CD4-positive, alpha-beta T cell (primary cell): Measurements from ENCODE around the gene LDLRAD2. TPM values are rescaled to one million over a fixed set of nuclear protein-coding genes. Genes with fewer than 3 reads are reported as not detected.
A peak's percentile ranks its signal among the peaks of the same experiment; 100 is the strongest.
"Not testable (repeated sequence)": the region's sequence is repeated elsewhere in the genome, so short reads cannot be mapped to it uniquely, and the experiment has no call there.

Experiments
- ATAC-seq: fragments of 200-7000 bp; cut with Tn5 transposase; one replicate; pipeline ENCODE4 v1.10.0; 2022; ENCODE audit warnings: mild to moderate bottlenecking; ENCODE audit not compliant: poor library complexity
- CTCF ChIA-PET: fragments of 350-600 bp; sonication (Branson Sonifier 250); formaldehyde crosslinking; loops from one replicate; lab custom pipeline; 2021; ENCODE audit warnings: antibody characterized with exemption, inconsistent platforms; lab: Charles Lee
- POLR2A ChIA-PET: fragments of 350-600 bp; sonication (Branson Sonifier 250); formaldehyde crosslinking; loops from one replicate; lab custom pipeline; 2021; ENCODE audit warnings: antibody characterized with exemption, inconsistent platforms; lab: Charles Lee
- DNase-seq, 14 experiments: peaks; one replicate each; pipeline ENCODE4 v3.0.0-alpha.2; 2013 to 2020; ENCODE audit warnings: mixed read lengths in 2 of 14
- H3K27ac ChIP-seq, 2 donors: one replicate each; pipeline versions ENCODE4 v1.5.1 to v1.7.0; 2013; ENCODE audit warnings: low read length in 2 of 2, low read depth in 1 of 2, mild to moderate bottlenecking in 1 of 2
- H3K27me3 ChIP-seq, 2 experiments: 1 replicate in 1 of 2; 2 replicates in 1 of 2; pipeline versions ENCODE4 v1.6.1 to v1.7.0; 2013; ENCODE audit warnings: low read length in 2 of 2, control low read depth in 1 of 2, mild to moderate bottlenecking in 1 of 2, moderate library complexity in 1 of 2; ENCODE audit not compliant: insufficient read depth in 2 of 2, control insufficient read depth in 1 of 2
- H3K36me3 ChIP-seq: one replicate; pipeline ENCODE4 v1.6.1; 2013; ENCODE audit warnings: low read length, control low read depth; ENCODE audit not compliant: insufficient read depth
- H3K4me1 ChIP-seq: one replicate; pipeline ENCODE4 v1.6.1; 2013; ENCODE audit warnings: low read length, control low read depth; ENCODE audit not compliant: insufficient read depth
- H3K4me3 ChIP-seq: one replicate; pipeline ENCODE4 v1.5.1; 2013; ENCODE audit warnings: mild to moderate bottlenecking, low read length, moderate library complexity
- H3K9me3 ChIP-seq, 2 experiments: 1 replicate in 1 of 2; 2 replicates in 1 of 2; pipeline versions ENCODE4 v1.6.1 to v1.7.0; 2013; ENCODE audit warnings: low read length in 2 of 2, mild to moderate bottlenecking in 2 of 2, control low read depth in 1 of 2, moderate library complexity in 1 of 2; ENCODE audit not compliant: control insufficient read depth in 1 of 2, insufficient read depth in 1 of 2
- H3K27ac Mint-ChIP-seq: one replicate; pipeline ENCODE4 v1.8.0; 2020; ENCODE audit warnings: mixed read lengths
- H3K27me3 Mint-ChIP-seq: one replicate; pipeline ENCODE4 v1.8.0; 2021; ENCODE audit warnings: mixed read lengths
- H3K36me3 Mint-ChIP-seq: one replicate; pipeline ENCODE4 v1.8.0; 2021; ENCODE audit warnings: low read depth, mixed read lengths
- H3K4me1 Mint-ChIP-seq: one replicate; pipeline ENCODE4 v1.8.0; 2021; ENCODE audit warnings: low read depth, mixed read lengths
- H3K4me3 Mint-ChIP-seq: one replicate; pipeline ENCODE4 v1.8.0; 2020; ENCODE audit warnings: mild to moderate bottlenecking, mixed read lengths
- H3K9me3 Mint-ChIP-seq: one replicate; pipeline ENCODE4 v1.8.0; 2020; ENCODE audit warnings: mixed read lengths
- CTCF ChIP-seq: fragments of 200-600 bp; IDR thresholded peaks from one replicate; pipeline ENCODE4 v1.8.0; 2022; ENCODE audit warnings: antibody characterized with exemption, mild to moderate bottlenecking
- intact Hi-C, 2 experiments: fragments of 100-400 bp; cut with DNase I in 1 of 2; cut with micrococcal nuclease in 1 of 2; formaldehyde crosslinking; loops; one replicate each; pipeline versions ENCODE4 v1.15.1 to v1.9.0; 2023 to 2025; cut with DNase I, micrococcal nuclease
- total RNA-seq, 174 experiments: library from RNA in 2 of 174; stranded (reverse) in 2 of 174; gene quantifications; one replicate each; pipeline ENCODE4 v1.2.3 and lab custom pipeline; 2021 to 2026

LDLRAD2 gene
- total RNA-seq, 2 experiments from 2014 or later: not detected

- Histone ChIP-seq H3K4me1 (peaks cover 36% of the 10 kb centered on the region), H3K4me3 (peak overlapping the region; percentile 100), H3K27me3 (no peaks in the 10 kb centered on the region), H3K36me3 (no peaks in the 10 kb centered on the region), H3K9me3 (no peaks in the 10 kb centered on the region), H3K27ac (peak overlapping the region; percentile 99 to 100)
- no peaks in the 10 kb centered on the region for H3K9me3 Mint-ChIP-seq
- TF ChIP-seq CTCF: no peak
- H3K4me3 Mint-ChIP-seq: peak overlapping the region; percentile 99
- H3K27me3 Mint-ChIP-seq: no peaks in the 10 kb centered on the region
- POLR2A ChIA-PET: interaction anchor here (0.6 to 4.3 kb wide), 8 partner anchors 10 to 321 kb away, joined by 3 to 35 read pairs (median 8); partner anchors contain the start of gene CDC42
- H3K27ac Mint-ChIP-seq: peak overlapping the region; percentile 100
- CTCF ChIA-PET: interaction anchor here (1.6 kb wide), 1 partner anchor 241 kb away, joined by 6 read pairs; no protein-coding TSS in a partner anchor
- H3K36me3 Mint-ChIP-seq: peaks cover 29% of the 10 kb centered on the region
- ATAC-seq: no peak
- H3K4me1 Mint-ChIP-seq: peaks cover 34% of the 10 kb centered on the region
- intact Hi-C loops: loop anchor here (2.0 to 5.0 kb wide), 8 partner anchors 82 to 668 kb away; partner anchors contain the start of genes ZBTB40 (in 2 of the 2), HSPG2 (in 1 of the 2) and NBPF3 (in 1 of the 2)
- peak in 1 of 14 experiments; percentile 26 for DNase-seq
These were observed 28.1 kb upstream of the LDLRAD2 start for GRCh38 chr1:21783679-21784603.

- intact Hi-C loops, POLR2A ChIA-PET, H3K36me3 ChIP-seq, ATAC-seq, CTCF ChIA-PET, H3K9me3 ChIP-seq, DNase-seq, H3K27ac Mint-ChIP-seq, H3K27me3 Mint-ChIP-seq, H3K27me3 ChIP-seq, H3K27ac ChIP-seq, H3K9me3 Mint-ChIP-seq, H3K4me3 ChIP-seq: not testable (repeated sequence)
- Mint-ChIP-seq H3K4me1 (peaks cover 20% of the 10 kb centered on the region), H3K4me3 (peak overlapping the region; percentile 42), H3K36me3 (peaks cover 19% of the 10 kb centered on the region)
- H3K4me1 ChIP-seq: peaks cover 25% of the 10 kb centered on the region
These were observed 26.3 kb upstream of the LDLRAD2 start for GRCh38 chr1:21785764-21786163.

GRCh38 chr1:21786640-21787039 is 25.4 kb upstream of the LDLRAD2 start:
- H3K4me1 ChIP-seq: peaks cover 16% of the 10 kb centered on the region
- no peaks in the 10 kb centered on the region for H3K27me3 ChIP-seq
- Mint-ChIP-seq H3K36me3 (peaks cover 19% of the 10 kb centered on the region), H3K4me3 (peak overlapping the region; percentile 48), H3K27me3 (no peaks in the 10 kb centered on the region), H3K9me3 (no peaks in the 10 kb centered on the region), H3K4me1 (peaks cover 18% of the 10 kb centered on the region), H3K27ac (no peak overlapping the region)
- no peak overlapping the region for H3K4me3 ChIP-seq
- DNase-seq (no peak), ATAC-seq (no peak)
- no peaks in the 10 kb centered on the region for H3K9me3 ChIP-seq
- POLR2A ChIA-PET: no interaction called here
- CTCF ChIA-PET: no interaction called here
- intact Hi-C loops: no loop called here
- H3K27ac ChIP-seq: no peak overlapping the region
- no peak for TF ChIP-seq CTCF
- H3K36me3 ChIP-seq: no peaks in the 10 kb centered on the region
